Transverse colon (tissue), 4 donors: Measurements from ENCODE around the gene RB1. TPM values are rescaled to one million over a fixed set of nuclear protein-coding genes. Genes with fewer than 3 reads are reported as not detected.
"Not testable (repeated sequence)": the region's sequence is repeated elsewhere in the genome, so short reads cannot be mapped to it uniquely, and the experiment has no call there.

Experiments
- DNase-seq: peaks from one replicate; pipeline ENCODE4 v3.0.0-alpha.2; 2019
- H3K27ac ChIP-seq, 4 donors: fragments of 200-600 bp; sonication (generic); 2 replicates each; pipeline ENCODE4 v1.5.1; 2016 to 2018; ENCODE audit warnings: inconsistent platforms in 4 of 4
- H3K27me3 ChIP-seq: fragments of 200-600 bp; sonication (generic); 2 replicates; pipeline ENCODE4 v1.5.1; 2017; ENCODE audit warnings: inconsistent platforms
- H3K36me3 ChIP-seq, 4 donors: fragments of 200-600 bp; sonication (generic); 2 replicates each; pipeline ENCODE4 v1.5.1; 2017 to 2019; ENCODE audit warnings: inconsistent platforms in 4 of 4
- H3K4me1 ChIP-seq, 4 donors: fragments of 200-600 bp; sonication (generic); 2 replicates each; pipeline ENCODE4 v1.5.1; 2017 to 2020; ENCODE audit warnings: inconsistent platforms in 4 of 4
- H3K4me3 ChIP-seq, 4 donors: fragments of 200-600 bp; sonication (generic); 1 replicate in 1 of 4; 2 replicates in 3 of 4; pipeline versions ENCODE4 v1.5.1 to v1.6.1; 2017 to 2019; ENCODE audit warnings: inconsistent platforms in 4 of 4
- H3K9me3 ChIP-seq, 2 donors: fragments of 200-600 bp; sonication (generic); 2 replicates each; pipeline ENCODE4 v1.5.1; 2017 to 2019; ENCODE audit warnings: inconsistent platforms in 2 of 2
- EP300 ChIP-seq: sonication (generic); formaldehyde crosslinking; IDR thresholded peaks from one replicate; pipeline ENCODE4 v1.6.1; 2017; ENCODE audit warnings: antibody characterized with exemption, low read depth
- POLR2A ChIP-seq: fragments of 450-650 bp; IDR thresholded peaks from one replicate; pipeline ENCODE4 v1.6.1; 2016; ENCODE audit warnings: antibody characterized with exemption, mild to moderate bottlenecking, moderate library complexity
- POLR2AphosphoS5 ChIP-seq, 3 donors: sonication (generic); formaldehyde crosslinking; IDR thresholded peaks; one replicate each; pipeline ENCODE4 v1.6.1; 2016; ENCODE audit warnings: antibody characterized with exemption in 3 of 3
- WGBS, 2 donors: methylation state at CpG; one replicate each; pipeline ENCODE4 v1.1.5; 2018; ENCODE audit warnings: low coverage in 1 of 2; 5-methylcytosine and 5-hydroxymethylcytosine counted together
- in situ Hi-C, 4 donors: fragments of 200-750 bp; cut with MboI; loops; one replicate each; pipeline versions ENCODE4 v1.15.0 to v1.15.1; 2017; ENCODE audit warnings: low sequenced_read_pairs in 3 of 4, low pct_ligation_motif_present in 1 of 4, low pct_unique_long_range_greater_than_20kb in 1 of 4
- intact Hi-C: fragments of 100-400 bp; cut with DNase I; formaldehyde crosslinking; loops from one replicate; pipeline ENCODE4 v1.15.1; 2023; ENCODE audit warnings: low total_unique reads
- total RNA-seq, 4 donors: library from RNA; depleted of rRNA; stranded (reverse); fragments of >200 nt; gene quantifications; one replicate each; pipeline ENCODE4 v1.1.0, GENCODE V29; 2016
- TF ChIP-seq, protein P1 (sequence below), 5 experiments: fragments of 200-600 bp in 3 of 5; fragments of 450-650 bp in 2 of 5; sonication (generic) in 3 of 5; IDR thresholded peaks; 1 replicate in 2 of 5; 2 replicates in 3 of 5; pipeline ENCODE4 v1.5.1; 2016 to 2017; ENCODE audit warnings: antibody characterized with exemption in 5 of 5, inconsistent platforms in 3 of 5, mild to moderate bottlenecking in 2 of 5, moderate library complexity in 1 of 5

The RB1 gene
- total RNA-seq, 4 donors from 2014 or later = 14.6 to 31.0 (median 23.2) TPM

DNA sequence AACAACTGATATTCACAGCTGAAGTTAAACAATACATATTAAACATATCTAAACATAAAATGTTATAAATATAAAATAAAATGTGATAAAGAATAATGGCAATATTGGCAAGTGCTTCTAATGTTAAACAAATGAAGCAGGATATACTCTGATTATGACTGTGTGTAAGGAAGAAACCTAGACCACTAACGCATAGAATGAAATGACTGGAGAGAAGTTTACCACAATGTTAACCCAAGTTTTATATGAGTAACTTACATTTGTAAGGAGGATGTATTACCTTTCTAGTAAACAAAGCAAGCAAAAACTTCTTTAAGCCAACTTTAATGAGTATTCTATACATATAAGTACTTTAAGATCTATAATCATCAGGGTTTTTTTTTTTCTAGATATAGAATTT is 43.0 kb downstream of the RB1 start:
- H3K4me3 ChIP-seq = no peak overlapping the region
- DNase-seq = no peak
- TF ChIP-seq EP300 (no peak), POLR2AphosphoS5 (IDR thresholded peaks at IDR 0.05) (no peak), POLR2A (no peak)
- TF ChIP-seq, protein P1, sequence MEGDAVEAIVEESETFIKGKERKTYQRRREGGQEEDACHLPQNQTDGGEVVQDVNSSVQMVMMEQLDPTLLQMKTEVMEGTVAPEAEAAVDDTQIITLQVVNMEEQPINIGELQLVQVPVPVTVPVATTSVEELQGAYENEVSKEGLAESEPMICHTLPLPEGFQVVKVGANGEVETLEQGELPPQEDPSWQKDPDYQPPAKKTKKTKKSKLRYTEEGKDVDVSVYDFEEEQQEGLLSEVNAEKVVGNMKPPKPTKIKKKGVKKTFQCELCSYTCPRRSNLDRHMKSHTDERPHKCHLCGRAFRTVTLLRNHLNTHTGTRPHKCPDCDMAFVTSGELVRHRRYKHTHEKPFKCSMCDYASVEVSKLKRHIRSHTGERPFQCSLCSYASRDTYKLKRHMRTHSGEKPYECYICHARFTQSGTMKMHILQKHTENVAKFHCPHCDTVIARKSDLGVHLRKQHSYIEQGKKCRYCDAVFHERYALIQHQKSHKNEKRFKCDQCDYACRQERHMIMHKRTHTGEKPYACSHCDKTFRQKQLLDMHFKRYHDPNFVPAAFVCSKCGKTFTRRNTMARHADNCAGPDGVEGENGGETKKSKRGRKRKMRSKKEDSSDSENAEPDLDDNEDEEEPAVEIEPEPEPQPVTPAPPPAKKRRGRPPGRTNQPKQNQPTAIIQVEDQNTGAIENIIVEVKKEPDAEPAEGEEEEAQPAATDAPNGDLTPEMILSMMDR (IDR thresholded peaks at IDR 0.05) = no peak
- no peaks in the 10 kb centered on the region for H3K27me3 ChIP-seq
- intact Hi-C loops (no loop called here), in situ Hi-C loops (loop anchor here in 3 of 4 donors (25.0 kb wide), 2 partner anchors 241 to 416 kb away; no protein-coding TSS in a partner anchor)
- peaks cover 0 to 41% (median 13%) of the 10 kb centered on the region in 4 donors for H3K36me3 ChIP-seq
- no peaks in the 10 kb centered on the region for H3K9me3 ChIP-seq
- WGBS, 2 donors = 89 to 91% methylated on average over 1 of the region's 1 CpG
- no peak overlapping the region for H3K27ac ChIP-seq
- H3K4me1 ChIP-seq = no peaks in the 10 kb centered on the region

DNA sequence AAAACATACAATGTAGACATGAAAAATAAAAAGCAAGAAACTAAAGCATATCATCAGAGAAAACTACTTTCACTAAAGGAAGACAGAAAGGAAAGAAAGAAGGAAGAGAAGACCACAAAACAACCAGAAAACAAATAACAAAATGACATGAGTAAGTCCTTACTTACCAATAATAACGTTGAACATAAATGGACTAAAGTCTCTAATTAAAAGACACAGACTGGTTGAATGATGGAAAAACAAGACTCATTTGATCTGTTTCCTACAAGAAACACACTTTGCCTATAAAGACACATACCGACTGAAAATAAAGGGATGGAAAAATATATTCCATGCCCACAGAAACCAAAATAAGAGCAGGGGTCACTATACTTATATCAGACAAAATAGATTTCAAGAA is 46.0 kb downstream of the RB1 start:
- in situ Hi-C loops = loop anchor here in 3 of 4 donors (25.0 kb wide), 2 partner anchors 238 to 413 kb away; no protein-coding TSS in a partner anchor
- Histone ChIP-seq H3K4me3 (no peak overlapping the region), H3K36me3 (peaks cover 0 to 55% (median 14%) of the 10 kb centered on the region in 4 donors), H3K27ac (no peak overlapping the region), H3K9me3 (peaks cover 8 to 13% of the 10 kb centered on the region in 2 donors), H3K4me1 (no peaks in the 10 kb centered on the region), H3K27me3 (no peaks in the 10 kb centered on the region)
- WGBS, 2 donors = 89 to 97% methylated on average over 2 of the region's 2 CpGs
- intact Hi-C loops = no loop called here
- TF ChIP-seq EP300 (no peak), POLR2AphosphoS5 (IDR thresholded peaks at IDR 0.05) (no peak), POLR2A (no peak)
- TF ChIP-seq, protein P1 (IDR thresholded peaks at IDR 0.05) = no peak
- DNase-seq = no peak

DNA sequence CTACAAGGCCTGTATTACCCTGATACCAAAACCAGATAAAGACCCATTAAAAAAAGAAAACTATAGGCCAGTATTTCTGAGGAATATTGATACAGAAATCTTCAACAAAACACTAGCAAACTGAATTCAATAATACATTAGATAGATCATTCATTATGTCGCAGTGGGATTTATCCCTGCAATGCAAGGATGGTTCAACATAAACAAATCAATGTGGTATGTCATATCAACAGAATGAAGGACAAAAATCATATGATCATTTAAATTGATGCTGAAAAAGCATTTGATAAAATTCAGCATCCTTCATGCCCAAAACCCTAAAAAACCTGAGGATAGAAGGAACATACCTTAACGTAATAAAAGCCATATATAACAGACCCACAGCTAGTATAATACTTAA is 50.0 kb downstream of the RB1 start:
- Histone ChIP-seq H3K9me3 (peaks cover 8 to 14% of the 10 kb centered on the region in 2 donors), H3K4me1 (no peaks in the 10 kb centered on the region), H3K27me3 (no peaks in the 10 kb centered on the region), H3K27ac (no peak overlapping the region), H3K36me3 (peaks cover 0 to 43% (median 13%) of the 10 kb centered on the region in 4 donors), H3K4me3 (no peak overlapping the region)
- TF ChIP-seq POLR2A (no peak), EP300 (no peak), POLR2AphosphoS5 (IDR thresholded peaks at IDR 0.05) (no peak)
- TF ChIP-seq, protein P1 (IDR thresholded peaks at IDR 0.05) = no peak
- intact Hi-C loops = no loop called here
- DNase-seq = no peak
- WGBS, 2 donors = 95 to 96% methylated on average over 2 of the region's 2 CpGs
- in situ Hi-C loops = no loop called here

DNA sequence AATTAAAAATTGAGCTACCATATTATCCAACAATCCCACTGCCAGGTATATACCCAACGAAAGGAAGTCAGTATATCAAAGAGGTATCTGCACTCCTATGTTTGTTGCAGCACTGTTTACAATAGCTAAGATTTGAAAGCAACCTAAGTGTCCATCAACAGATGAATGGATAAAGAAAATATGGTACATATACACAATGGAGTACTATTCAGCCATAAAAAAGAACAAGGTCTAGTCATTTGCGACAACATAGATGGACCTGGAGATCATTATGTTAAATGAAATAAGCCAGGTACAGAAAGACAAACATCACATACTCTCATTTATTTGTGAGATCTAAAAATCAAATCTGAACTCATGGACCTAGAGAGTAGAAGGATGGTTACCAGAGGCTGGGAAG is 52.0 kb downstream of the RB1 start:
- Histone ChIP-seq H3K36me3 (peaks cover 0 to 25% (median 6%) of the 10 kb centered on the region in 4 donors), H3K9me3 (peaks cover 8 to 14% of the 10 kb centered on the region in 2 donors)
- H3K27ac ChIP-seq, H3K4me1 ChIP-seq, intact Hi-C loops, H3K4me3 ChIP-seq, in situ Hi-C loops, DNase-seq, H3K27me3 ChIP-seq: not testable (repeated sequence)
- WGBS, 2 donors = 98 to 100% methylated on average over 2 of the region's 2 CpGs

DNA sequence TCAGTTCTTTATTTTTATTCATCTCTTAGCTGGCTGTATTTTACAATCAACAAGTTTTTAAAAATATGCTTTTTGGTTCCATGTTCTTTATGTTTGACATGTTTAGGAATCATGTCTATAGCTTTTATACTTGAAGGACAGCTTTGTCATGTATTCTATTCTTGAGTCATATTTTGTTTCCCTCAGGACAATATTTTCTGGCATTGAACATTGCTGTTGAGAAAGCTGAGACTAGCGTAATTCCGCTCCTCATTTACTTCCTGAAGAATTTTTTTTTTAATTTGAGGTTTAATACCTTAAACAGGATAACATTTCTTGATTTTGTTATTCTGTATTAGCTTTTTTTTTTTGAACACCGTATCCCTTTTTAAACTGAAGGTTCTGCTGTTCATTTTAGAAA is 53.2 kb downstream of the RB1 start:
- no peak overlapping the region for H3K4me3 ChIP-seq
- TF ChIP-seq POLR2A (no peak), POLR2AphosphoS5 (IDR thresholded peaks at IDR 0.05) (no peak), EP300 (no peak)
- no peaks in the 10 kb centered on the region for H3K27me3 ChIP-seq
- in situ Hi-C loops = no loop called here
- DNase-seq = no peak
- intact Hi-C loops = loop anchor here (1.0 kb wide), 1 partner anchor 20 kb away; no protein-coding TSS in a partner anchor
- peaks cover 8 to 14% of the 10 kb centered on the region in 2 donors for H3K9me3 ChIP-seq
- 62 to 66% methylated on average over 3 of the region's 3 CpGs for WGBS, 2 donors
- H3K27ac ChIP-seq = no peak overlapping the region
- peaks cover 0 to 14% (median 4%) of the 10 kb centered on the region in 4 donors for H3K36me3 ChIP-seq
- no peaks in the 10 kb centered on the region for H3K4me1 ChIP-seq
